A673 (cell line): ENCODE data around the gene IFNA16.

ENCODE experiments used
- EZH2 ChIP-seq: fragments of 200-600 bp; sonication (generic); IDR thresholded peaks from 2 replicates; pipeline ENCODE4 v1.6.1; 2017; ENCODE audit warnings: borderline replicate concordance, low read depth, mild to moderate bottlenecking, mixed read lengths, antibody characterized with exemption, low read length; ENCODE audit not compliant: poor library complexity, severe bottlenecking
- TF ChIP-seq, protein P1 (sequence below): fragments of 300-800, 200-600 bp; sonication (generic); conservative IDR thresholded peaks from 2 replicates; pipeline ENCODE4 v1.5.1; 2017; ENCODE audit warnings: low read depth, mild to moderate bottlenecking, antibody characterized with exemption, low read length, moderate library complexity, mixed read lengths

- TF ChIP-seq, protein P1, sequence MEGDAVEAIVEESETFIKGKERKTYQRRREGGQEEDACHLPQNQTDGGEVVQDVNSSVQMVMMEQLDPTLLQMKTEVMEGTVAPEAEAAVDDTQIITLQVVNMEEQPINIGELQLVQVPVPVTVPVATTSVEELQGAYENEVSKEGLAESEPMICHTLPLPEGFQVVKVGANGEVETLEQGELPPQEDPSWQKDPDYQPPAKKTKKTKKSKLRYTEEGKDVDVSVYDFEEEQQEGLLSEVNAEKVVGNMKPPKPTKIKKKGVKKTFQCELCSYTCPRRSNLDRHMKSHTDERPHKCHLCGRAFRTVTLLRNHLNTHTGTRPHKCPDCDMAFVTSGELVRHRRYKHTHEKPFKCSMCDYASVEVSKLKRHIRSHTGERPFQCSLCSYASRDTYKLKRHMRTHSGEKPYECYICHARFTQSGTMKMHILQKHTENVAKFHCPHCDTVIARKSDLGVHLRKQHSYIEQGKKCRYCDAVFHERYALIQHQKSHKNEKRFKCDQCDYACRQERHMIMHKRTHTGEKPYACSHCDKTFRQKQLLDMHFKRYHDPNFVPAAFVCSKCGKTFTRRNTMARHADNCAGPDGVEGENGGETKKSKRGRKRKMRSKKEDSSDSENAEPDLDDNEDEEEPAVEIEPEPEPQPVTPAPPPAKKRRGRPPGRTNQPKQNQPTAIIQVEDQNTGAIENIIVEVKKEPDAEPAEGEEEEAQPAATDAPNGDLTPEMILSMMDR: no peak
- no peak for TF ChIP-seq EZH2
Observed at GRCh38 chr9:21239911-21240310, 22.8 kb upstream of the IFNA16 start, which contains the start of gene IFNA14.
